Neuronal stem cell (in vitro differentiated cells): ENCODE data around the gene PRPS1L1.

Experiments used
- DNase-seq: peaks from one replicate; pipeline ENCODE4 v3.0.0-alpha.2; 2013; ENCODE audit warnings: low spot score
- H2AFZ ChIP-seq: one replicate; pipeline ENCODE4 v1.6.1; 2013; ENCODE audit warnings: mild to moderate bottlenecking, low read length, inconsistent platforms
- H2AK5ac ChIP-seq: 2 replicates; pipeline ENCODE4 v1.6.1; 2013; ENCODE audit warnings: low read depth, mild to moderate bottlenecking, inconsistent platforms, low read length, moderate library complexity, mixed read lengths
- H2BK120ac ChIP-seq: 2 replicates; pipeline ENCODE4 v1.6.1; 2013; ENCODE audit warnings: low read depth, mild to moderate bottlenecking, inconsistent platforms, low read length, moderate library complexity, mixed read lengths
- H2BK12ac ChIP-seq: one replicate; pipeline ENCODE4 v1.6.1; 2013; ENCODE audit warnings: low read length, inconsistent platforms
- H2BK15ac ChIP-seq: 2 replicates; pipeline ENCODE4 v1.6.1; 2013; ENCODE audit warnings: mild to moderate bottlenecking, low read length, inconsistent platforms, mixed read lengths
- H2BK5ac ChIP-seq: one replicate; pipeline ENCODE4 v1.6.1; 2013; ENCODE audit warnings: inconsistent platforms, mild to moderate bottlenecking, low read length, moderate library complexity
- H3K14ac ChIP-seq: one replicate; pipeline ENCODE4 v1.6.1; 2013; ENCODE audit warnings: low read length, inconsistent platforms
- H3K18ac ChIP-seq: 2 replicates; pipeline ENCODE4 v1.6.1; 2013; ENCODE audit warnings: low read length, inconsistent platforms
- H3K23ac ChIP-seq: 2 replicates; pipeline ENCODE4 v1.6.1; 2013; ENCODE audit warnings: low read depth, mild to moderate bottlenecking, mixed read lengths, low read length, inconsistent platforms; ENCODE audit not compliant: poor library complexity
- H3K27ac ChIP-seq: replicated peaks from 3 replicates; pipeline ENCODE4 v1.5.1; 2013; ENCODE audit warnings: low read length, inconsistent platforms
- H3K27me3 ChIP-seq, 3 experiments: 2 replicates each; pipeline ENCODE4 v1.6.1; 2013; ENCODE audit warnings: low read length in 3 of 3, mild to moderate bottlenecking in 2 of 3, inconsistent platforms in 1 of 3, low read depth in 1 of 3, mixed read lengths in 1 of 3, moderate library complexity in 1 of 3; ENCODE audit not compliant: control insufficient read depth in 3 of 3, insufficient read depth in 3 of 3
- H3K36me3 ChIP-seq, 2 donors: replicated peaks in 1 of 2; 2 replicates each; pipeline ENCODE4 v1.6.1; 2013; ENCODE audit warnings: low read length in 2 of 2; ENCODE audit not compliant: control insufficient read depth in 2 of 2, insufficient read depth in 2 of 2
- H3K4ac ChIP-seq: 2 replicates; pipeline ENCODE4 v1.6.1; 2013; ENCODE audit warnings: inconsistent platforms, mild to moderate bottlenecking, low read length, moderate library complexity
- H3K4me1 ChIP-seq, 2 donors: 1 replicate in 1 of 2; 2 replicates in 1 of 2; pipeline ENCODE4 v1.6.1; 2013; ENCODE audit warnings: low read length in 2 of 2, low read depth in 1 of 2; ENCODE audit not compliant: control insufficient read depth in 2 of 2, insufficient read depth in 1 of 2
- H3K4me2 ChIP-seq: one replicate; pipeline ENCODE4 v1.6.1; 2013; ENCODE audit warnings: mild to moderate bottlenecking, low read length, inconsistent platforms; ENCODE audit not compliant: insufficient read depth, poor library complexity, severe bottlenecking
- H3K4me3 ChIP-seq, 2 donors: 2 replicates each; pipeline ENCODE4 v1.5.1; 2013; ENCODE audit warnings: low read length in 2 of 2, mild to moderate bottlenecking in 2 of 2, inconsistent platforms in 1 of 2, moderate library complexity in 1 of 2
- H3K79me1 ChIP-seq: one replicate; pipeline ENCODE4 v1.6.1; 2013; ENCODE audit warnings: low read depth, mild to moderate bottlenecking, inconsistent platforms, low read length, moderate library complexity
- H3K9ac ChIP-seq: one replicate; pipeline ENCODE4 v1.6.1; 2013; ENCODE audit warnings: mild to moderate bottlenecking, low read depth, low read length, inconsistent platforms; ENCODE audit not compliant: poor library complexity
- H3K9me3 ChIP-seq, 2 donors: replicated peaks in 1 of 2; 2 replicates each; pipeline versions ENCODE3 to v1.6.1; 2013; ENCODE audit warnings: low read length in 2 of 2, mild to moderate bottlenecking in 2 of 2, inconsistent platforms in 1 of 2, low read depth in 1 of 2, mixed read lengths in 1 of 2, moderate library complexity in 1 of 2; ENCODE audit not compliant: control insufficient read depth in 2 of 2, insufficient read depth in 1 of 2
- H4K8ac ChIP-seq: one replicate; pipeline ENCODE4 v1.6.1; 2013; ENCODE audit warnings: low read depth, mild to moderate bottlenecking, inconsistent platforms, low read length, moderate library complexity
- H4K91ac ChIP-seq: one replicate; pipeline ENCODE4 v1.6.1; 2013; ENCODE audit warnings: low read length, low read depth, mild to moderate bottlenecking, inconsistent platforms; ENCODE audit not compliant: poor library complexity
- WGBS, 2 donors: extraction: QIAGEN DNeasy Blood & Tissue Kit; methylation state at CpG; one replicate each; pipeline ENCODE4 v1.1.7; 2013; ENCODE audit warnings: missing lambda C conversion rate in 2 of 2, mixed read lengths in 1 of 2; ENCODE audit not compliant: insufficient read length in 2 of 2, insufficient replicate concordance in 1 of 2; ENCODE audit errors: extremely low coverage in 2 of 2; 5-methylcytosine and 5-hydroxymethylcytosine counted together

PRPS1L1 gene

GRCh38 chr7:18016547-18017444, 10.8 kb downstream of the PRPS1L1 start:
- no peak overlapping the region for H2AFZ ChIP-seq
- no peak overlapping the region for H4K8ac ChIP-seq
- no peak overlapping the region for H3K14ac ChIP-seq
- H2BK15ac ChIP-seq = no peak overlapping the region
- no peaks in the 10 kb centered on the region for H3K27me3 ChIP-seq
- no peak overlapping the region for H3K4me3 ChIP-seq
- no peak overlapping the region for H3K23ac ChIP-seq
- H2BK12ac ChIP-seq = no peak overlapping the region
- H3K4me1 ChIP-seq = no peaks in the 10 kb centered on the region
- H3K9ac ChIP-seq = no peak overlapping the region
- H3K36me3 ChIP-seq = no peaks in the 10 kb centered on the region
- no peaks in the 10 kb centered on the region for H3K9me3 ChIP-seq
- no peak overlapping the region for H2AK5ac ChIP-seq
- no peak overlapping the region for H4K91ac ChIP-seq
- H3K79me1 ChIP-seq = no peaks in the 10 kb centered on the region
- H3K4me2 ChIP-seq = no peak overlapping the region
- no peak overlapping the region for H3K4ac ChIP-seq
- no peak overlapping the region for H2BK120ac ChIP-seq
- no CpG with 5 or more reads among the region's 9 CpGs for WGBS, 2 donors
- H2BK5ac ChIP-seq = no peak overlapping the region
- H3K27ac ChIP-seq = no peak overlapping the region
- no peak overlapping the region for H3K18ac ChIP-seq
- no peak for DNase-seq

- Histone ChIP-seq H3K4ac (no peak overlapping the region), H2AFZ (no peak overlapping the region)
These were observed 13.7 kb downstream of the PRPS1L1 start for GRCh38 chr7:18013936-18014335.

GRCh38 chr7:18004372-18004771, 23.3 kb downstream of the PRPS1L1 start:
- H3K4me1 ChIP-seq = no peaks in the 10 kb centered on the region
- H3K79me1 ChIP-seq = no peaks in the 10 kb centered on the region
- no peak overlapping the region for H2BK5ac ChIP-seq
- H2BK12ac ChIP-seq = no peak overlapping the region
- H3K9me3 ChIP-seq = no peaks in the 10 kb centered on the region
- WGBS, 2 donors = no CpG with 5 or more reads among the region's 3 CpGs
- no peak overlapping the region for H3K9ac ChIP-seq
- H3K27ac ChIP-seq = no peak overlapping the region
- no peak overlapping the region for H2BK15ac ChIP-seq
- no peak overlapping the region for H3K18ac ChIP-seq
- H4K8ac ChIP-seq = no peak overlapping the region
- no peak for DNase-seq
- H3K14ac ChIP-seq = no peak overlapping the region
- no peak overlapping the region for H2AFZ ChIP-seq
- no peaks in the 10 kb centered on the region for H3K36me3 ChIP-seq
- no peak overlapping the region for H2AK5ac ChIP-seq
- no peak overlapping the region for H4K91ac ChIP-seq
- no peak overlapping the region for H3K23ac ChIP-seq
- no peaks in the 10 kb centered on the region for H3K27me3 ChIP-seq
- no peak overlapping the region for H3K4me2 ChIP-seq
- no peak overlapping the region for H2BK120ac ChIP-seq
- H3K4ac ChIP-seq = no peak overlapping the region
- no peak overlapping the region for H3K4me3 ChIP-seq

More at GRCh38 chr7:18013936-18014335, 13.7 kb downstream of the PRPS1L1 start:
- Histone ChIP-seq H3K9me3 (no peaks in the 10 kb centered on the region), H3K18ac (no peak overlapping the region), H2BK12ac (no peak overlapping the region), H4K8ac (no peak overlapping the region), H2BK5ac (no peak overlapping the region), H2BK120ac (no peak overlapping the region), H3K23ac (no peak overlapping the region), H3K27me3 (no peaks in the 10 kb centered on the region), H2BK15ac (no peak overlapping the region), H3K9ac (no peak overlapping the region), H3K27ac (no peak overlapping the region), H3K4me2 (no peak overlapping the region), H3K14ac (no peak overlapping the region), H3K79me1 (no peaks in the 10 kb centered on the region), H3K4me1 (no peaks in the 10 kb centered on the region), H2AK5ac (no peak overlapping the region), H4K91ac (no peak overlapping the region), H3K36me3 (no peaks in the 10 kb centered on the region), H3K4me3 (no peak overlapping the region)
- DNase-seq = no peak

GRCh38 chr7:18003286-18003994, 24.2 kb downstream of the PRPS1L1 start:
- no peak overlapping the region for H4K8ac ChIP-seq
- H3K9ac ChIP-seq = no peak overlapping the region
- WGBS, 2 donors = no CpG with 5 or more reads among the region's 4 CpGs
- peaks cover 0 to 2% of the 10 kb centered on the region in 2 donors for H3K9me3 ChIP-seq
- H3K36me3 ChIP-seq = no peaks in the 10 kb centered on the region
- no peak for DNase-seq
- H3K27me3 ChIP-seq = no peaks in the 10 kb centered on the region
- no peak overlapping the region for H2AK5ac ChIP-seq
- H2BK15ac ChIP-seq = no peak overlapping the region
- H3K23ac ChIP-seq = no peak overlapping the region
- no peak overlapping the region for H3K4me2 ChIP-seq
- H2BK5ac ChIP-seq = no peak overlapping the region
- no peak overlapping the region for H3K14ac ChIP-seq
- no peaks in the 10 kb centered on the region for H3K4me1 ChIP-seq
- no peaks in the 10 kb centered on the region for H3K79me1 ChIP-seq
- H3K4me3 ChIP-seq = no peak overlapping the region
- no peak overlapping the region for H3K4ac ChIP-seq
- no peak overlapping the region for H3K27ac ChIP-seq
- no peak overlapping the region for H3K18ac ChIP-seq
- no peak overlapping the region for H2BK120ac ChIP-seq
- no peak overlapping the region for H2BK12ac ChIP-seq
- H4K91ac ChIP-seq = no peak overlapping the region
- H2AFZ ChIP-seq = no peak overlapping the region
